Measurements from ENCODE around the gene SPATA31C1. TPM values are rescaled to one million over a fixed set of nuclear protein-coding genes. Genes with fewer than 3 reads are reported as not detected.

The SPATA31C1 gene
- total RNA-seq, 2 donors from 2014 or later: not detected

DNA sequence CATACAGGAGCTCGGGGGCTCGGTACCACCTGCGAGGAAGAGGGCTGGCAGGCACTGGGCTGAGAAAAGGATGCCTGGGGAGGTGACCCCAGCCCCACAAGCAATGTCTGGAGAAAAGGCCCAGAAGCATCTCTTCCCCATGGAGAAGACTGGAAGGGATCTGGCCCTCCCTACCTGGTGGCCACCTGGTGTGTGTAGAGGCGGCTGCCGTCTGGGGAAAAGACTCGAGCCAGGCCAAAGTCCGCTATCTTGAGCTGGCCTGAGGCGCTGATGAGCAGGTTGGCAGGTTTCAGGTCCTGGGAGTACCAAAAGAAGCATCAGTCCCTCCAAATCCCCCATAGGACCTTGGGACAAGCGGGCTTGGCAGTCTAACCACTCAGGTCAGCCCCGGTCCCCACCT lies 52.8 kb downstream of the SPATA31C1 start:
- intact Hi-C loops (cut with DNase I, micrococcal nuclease): no loop called here
- DNase-seq: no peak

DNA sequence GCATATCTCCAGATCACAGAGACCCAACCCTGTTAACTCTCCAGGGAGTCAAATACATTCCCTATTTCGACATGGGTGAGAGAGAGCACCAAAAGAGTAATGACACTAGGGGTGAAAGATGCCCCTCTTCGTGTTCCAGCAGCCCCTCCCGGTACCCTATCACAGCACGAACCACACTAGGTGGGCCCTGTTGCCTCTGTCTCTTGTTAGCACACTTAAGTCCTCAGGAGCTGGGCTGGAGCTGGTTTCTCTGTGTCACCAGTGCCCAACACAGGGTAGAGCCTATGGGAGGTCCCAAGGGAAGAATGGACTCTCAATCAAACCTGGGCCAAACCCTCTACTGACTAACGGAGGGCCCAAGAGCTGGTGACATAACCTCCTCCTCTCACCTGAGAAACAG lies 55.4 kb downstream of the SPATA31C1 start:
- ATAC-seq (no peak), DNase-seq (no peak)
- intact Hi-C loops (cut with DNase I, micrococcal nuclease): no loop called here

More for the DNA sequence above, 52.8 kb downstream of the SPATA31C1 start:
- ATAC-seq: no peak

Other genes with a start within 250 kb of the SPATA31C1 start
- gene CTSL, start 191.8 kb upstream of the SPATA31C1 start, total RNA-seq: 10 to 100 TPM; 55.4 to 69.5 TPM
- gene SPATA31E1, start 35.1 kb upstream of the SPATA31C1 start, total RNA-seq: not detected
- gene CDK20, start 56.6 kb downstream of the SPATA31C1 start, total RNA-seq: 10 to 100 TPM in 1 of 2 donors, 1 to 10 TPM in 1; 7.4 to 11.7 TPM
- not detected for gene SPATA31C2, start 220.5 kb downstream of the SPATA31C1 start, total RNA-seq

Data from left colon (tissue), 2 donors.